Measurements from ENCODE around the gene STRIP2. TPM values are rescaled to one million over a fixed set of nuclear protein-coding genes. Genes with fewer than 3 reads are reported as not detected.
"Not testable (repeated sequence)": the region's sequence is repeated elsewhere in the genome, so short reads cannot be mapped to it uniquely, and the experiment has no call there.

The STRIP2 gene
- total RNA-seq, 1 donor from 2014 or later = 38.1 TPM

- intact Hi-C loops (cut with micrococcal nuclease) = no loop called here
Measured at GRCh38 chr7:129417073-129417472, 17.2 kb upstream of the STRIP2 start.

GRCh38 chr7:129421717-129422250 lies 12.4 kb upstream of the STRIP2 start:
- intact Hi-C loops (cut with micrococcal nuclease) = no loop called here

GRCh38 chr7:129422727-129423126 lies 11.5 kb upstream of the STRIP2 start:
- intact Hi-C loops (cut with micrococcal nuclease) = no loop called here

DNA sequence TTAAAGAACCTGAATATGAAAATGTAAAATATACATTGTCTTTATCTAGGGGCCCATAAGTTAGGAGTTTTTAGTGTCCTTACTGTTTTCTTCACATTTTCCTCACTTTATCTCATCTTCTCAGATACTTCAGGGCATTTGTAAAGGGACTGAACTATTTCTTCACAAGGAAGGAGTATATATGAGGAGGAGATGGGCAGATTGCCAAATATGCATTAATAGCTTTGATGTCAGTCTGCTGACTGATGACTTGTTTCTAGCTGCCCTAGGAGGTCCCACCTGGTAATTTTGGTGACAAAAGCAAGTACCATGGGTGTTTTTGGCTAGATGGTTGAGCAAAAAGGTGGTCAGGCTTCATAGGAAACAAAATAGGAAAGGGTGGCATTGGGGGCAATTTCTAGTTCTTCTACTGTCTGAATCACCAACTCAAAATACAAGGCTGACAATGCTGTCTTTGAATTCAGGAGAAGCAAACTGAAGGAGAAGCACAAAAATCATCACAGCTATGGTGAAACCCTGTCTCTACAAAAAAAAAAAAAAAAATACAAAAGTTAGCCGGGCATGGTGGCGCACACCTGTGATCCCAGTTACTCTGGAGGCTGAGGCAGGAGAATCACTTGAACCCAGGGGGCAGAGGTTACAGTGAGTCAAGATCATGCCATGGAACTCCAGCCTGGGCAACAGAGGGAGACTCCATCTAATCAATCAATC lies 10.4 kb upstream of the STRIP2 start:
- intact Hi-C loops (cut with micrococcal nuclease) = no loop called here

GRCh38 chr7:129426482-129426881 lies 7.8 kb upstream of the STRIP2 start:
- intact Hi-C loops (cut with micrococcal nuclease) = no loop called here

DNA sequence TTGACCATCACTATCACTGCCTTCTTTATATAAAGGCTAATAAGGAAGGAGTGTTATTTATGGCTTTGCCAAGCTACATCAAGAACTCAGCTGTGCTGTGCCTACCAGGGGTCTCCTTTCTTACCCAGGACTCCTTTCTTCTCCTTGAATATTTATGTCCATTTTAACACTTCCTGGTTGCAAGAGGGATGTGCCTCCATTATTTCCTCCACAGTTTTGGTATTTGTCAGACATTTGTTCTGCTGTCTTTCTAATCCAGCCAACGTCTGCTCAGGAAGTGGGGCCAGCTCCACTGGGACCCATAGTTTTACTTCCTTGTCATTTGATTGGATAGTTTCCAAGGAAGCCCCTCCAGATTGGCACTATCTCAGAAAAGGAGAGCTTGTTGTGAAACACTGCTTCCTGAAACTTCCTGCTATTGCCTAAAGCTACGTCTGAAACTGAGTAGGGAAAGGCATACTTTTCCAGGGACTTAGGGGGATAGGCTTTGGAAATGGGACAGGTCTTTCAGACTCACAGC lies 6.6 kb upstream of the STRIP2 start:
- intact Hi-C loops (cut with micrococcal nuclease) = no loop called here

DNA sequence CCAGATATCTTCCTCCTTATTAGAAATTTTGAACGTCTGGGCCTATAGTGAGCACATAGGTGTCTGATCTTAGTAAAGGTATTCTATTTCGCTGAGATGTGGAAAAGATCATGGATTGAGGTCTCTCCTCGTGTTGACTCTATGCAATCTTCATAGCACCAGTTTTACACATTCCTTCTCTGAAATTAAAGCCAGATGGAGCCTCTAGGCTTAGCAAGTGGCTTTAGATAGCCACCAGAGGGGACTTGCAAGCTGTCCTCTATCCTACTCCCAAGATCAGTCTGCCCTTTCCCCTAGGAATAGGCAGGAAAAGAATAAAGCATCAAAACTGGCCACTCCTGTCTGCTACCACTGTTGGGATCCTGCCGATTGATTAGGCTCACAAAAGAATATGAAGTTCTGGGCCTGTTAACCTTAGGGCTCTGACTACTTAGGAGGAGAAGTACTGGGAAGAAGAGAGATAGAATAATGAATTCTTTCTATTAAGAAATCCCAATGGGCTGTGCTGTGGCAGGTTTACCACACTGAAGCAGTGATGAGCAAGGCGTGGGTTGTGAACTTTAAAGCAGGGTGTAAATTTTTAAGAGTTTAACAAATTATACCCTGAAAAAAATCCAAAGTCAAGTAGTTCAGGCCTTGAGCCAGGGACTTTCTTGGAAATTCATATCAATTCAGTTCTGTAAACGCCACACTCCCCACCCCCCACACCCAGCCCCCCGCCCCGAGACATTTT lies 2.2 kb upstream of the STRIP2 start:
- intact Hi-C loops (cut with micrococcal nuclease) = loop anchor here (5.0 to 10.0 kb wide), 2 partner anchors 1530 to 1777 kb away; partner anchors contain the start of gene SND1

DNA sequence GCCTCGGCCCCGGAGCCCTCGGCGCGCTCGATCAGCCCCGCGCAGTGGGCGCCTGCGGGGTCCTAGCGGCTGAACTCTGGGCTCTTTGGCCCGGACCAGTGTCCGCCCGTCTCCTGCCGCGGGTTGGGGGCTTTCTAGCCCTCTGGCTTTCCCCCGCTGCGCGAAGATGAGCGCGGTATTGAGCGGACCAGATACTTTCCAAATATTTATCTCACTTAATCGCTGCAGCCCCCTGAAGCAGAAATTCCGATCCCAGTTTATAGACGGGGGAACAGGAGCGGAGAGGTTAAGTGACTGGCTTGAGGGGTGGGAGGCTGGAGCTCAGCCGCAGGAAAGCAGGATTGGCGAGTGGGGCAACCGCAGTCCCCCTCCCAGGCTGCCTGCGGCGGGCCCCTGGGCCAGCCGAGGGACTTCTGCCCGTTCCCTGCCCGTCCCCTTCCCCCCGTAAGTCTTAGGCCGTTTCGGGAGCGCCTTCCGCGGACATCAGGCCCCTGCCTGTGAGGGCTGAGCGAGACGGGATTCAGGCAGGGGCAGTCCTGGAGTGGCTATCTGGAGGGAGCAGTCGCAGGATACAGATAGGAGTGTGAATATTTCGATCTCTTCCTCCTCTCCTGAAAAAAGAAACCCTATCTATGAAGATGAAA lies 565 bp downstream of the STRIP2 start:
- intact Hi-C loops (cut with micrococcal nuclease) = loop anchor here (1.0 to 10.0 kb wide), 16 partner anchors 9 to 1780 kb away; partner anchors contain the start of genes ATP6V1F, COPG2, NRF1 and SMKR1

GRCh38 chr7:129435414-129435829 lies 1.2 kb downstream of the STRIP2 start:
- intact Hi-C loops (cut with micrococcal nuclease) = loop anchor here (1.0 to 10.0 kb wide), 6 partner anchors 8 to 1781 kb away; partner anchors contain the start of genes ATP6V1F, COPG2, SND1 and TNPO3

DNA sequence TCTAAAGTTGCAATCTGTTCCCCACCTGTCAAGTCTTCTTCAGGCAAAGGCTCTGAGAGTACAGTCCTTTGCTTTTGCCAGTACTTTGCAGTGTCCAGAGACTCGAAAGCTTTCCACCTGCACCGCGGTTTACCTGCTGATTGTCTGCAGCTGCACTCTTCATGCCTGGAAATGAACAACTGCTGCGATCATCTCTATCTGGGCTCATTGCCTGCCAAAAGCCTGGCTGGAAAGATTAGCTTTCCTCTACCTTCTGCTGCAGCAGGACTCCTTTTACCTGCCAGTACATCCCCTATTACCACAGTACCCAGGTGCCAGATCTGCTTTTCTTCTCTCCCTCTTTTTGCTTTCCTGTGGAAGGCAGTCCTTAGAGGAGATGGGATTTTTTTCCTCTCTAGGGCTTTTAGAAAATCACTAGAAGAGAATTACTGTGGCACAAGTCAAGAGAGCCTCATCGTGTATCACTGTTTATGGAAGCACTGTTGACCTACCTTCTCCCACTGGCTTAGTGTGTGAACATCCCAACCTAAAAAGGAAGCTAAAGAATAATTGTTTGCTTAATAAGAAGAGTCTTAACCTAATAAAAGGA lies 2.2 kb downstream of the STRIP2 start:
- intact Hi-C loops (cut with micrococcal nuclease) = loop anchor here (10.0 kb wide), 1 partner anchor 1782 kb away; the partner anchor contains the start of gene SND1

DNA sequence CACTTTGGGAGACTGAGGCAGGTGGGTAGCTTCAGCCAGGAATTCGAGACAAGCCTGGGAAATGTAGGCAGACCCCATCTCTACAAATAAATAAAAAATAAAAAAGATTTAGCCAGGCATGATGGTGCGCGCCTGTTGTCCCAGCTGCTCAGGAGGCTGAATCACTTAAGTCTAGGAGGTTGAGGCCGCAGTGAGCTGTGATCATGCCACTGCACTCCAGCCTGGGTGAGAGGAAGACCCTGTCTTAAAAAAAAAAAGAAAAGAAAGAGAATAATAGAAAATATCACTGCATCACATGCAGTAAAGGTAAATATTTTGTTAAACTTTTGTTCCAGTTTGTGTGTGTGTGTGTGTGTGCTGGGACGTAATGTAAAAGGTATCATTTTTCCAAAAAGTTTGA lies 3.0 kb downstream of the STRIP2 start:
- intact Hi-C loops (cut with micrococcal nuclease) = loop anchor here (10.0 kb wide), 1 partner anchor 1782 kb away; the partner anchor contains the start of gene SND1

- intact Hi-C loops (cut with micrococcal nuclease) = loop anchor here (10.0 kb wide), 1 partner anchor 1784 kb away; the partner anchor contains the start of gene SND1
Measured at GRCh38 chr7:129438281-129438838, 4.1 kb downstream of the STRIP2 start.

DNA sequence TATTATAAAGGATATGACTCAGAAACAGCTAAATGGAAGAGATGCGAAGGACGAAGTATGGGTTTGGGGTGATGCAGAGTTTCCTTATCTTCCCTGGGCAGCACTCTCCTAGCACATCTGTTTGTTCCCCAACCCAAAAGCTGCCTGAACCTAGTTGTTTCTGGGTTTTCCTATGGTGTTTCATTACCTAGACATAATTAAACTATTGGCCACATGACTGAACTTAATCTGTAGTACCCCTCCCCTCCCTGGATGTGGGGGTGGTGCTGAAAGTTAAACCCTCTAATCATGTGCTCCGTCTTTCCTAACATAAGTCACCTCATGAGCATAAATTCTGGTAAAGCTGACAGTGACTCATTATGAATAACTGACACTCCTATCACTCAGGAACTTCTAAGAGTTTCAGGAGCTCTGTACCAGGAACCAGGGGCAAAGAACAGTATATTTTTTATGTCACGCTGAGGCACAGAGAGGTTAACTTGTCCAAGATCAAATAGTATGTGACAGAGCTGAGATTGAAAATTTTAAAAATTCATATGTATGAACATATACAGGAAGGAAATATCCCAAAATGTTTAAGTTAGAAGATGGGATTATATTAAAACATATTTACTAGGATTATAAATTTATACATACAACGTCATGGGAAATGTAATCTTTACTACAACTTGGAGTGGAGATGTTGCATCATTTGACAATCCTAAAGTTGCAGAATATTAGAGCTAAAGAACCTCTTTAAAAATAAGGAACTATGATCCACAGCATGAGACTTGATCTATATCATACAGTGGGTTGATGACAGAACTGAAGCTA lies 4.8 kb downstream of the STRIP2 start:
- intact Hi-C loops (cut with micrococcal nuclease) = loop anchor here (1.0 to 10.0 kb wide), 2 partner anchors 72 to 1784 kb away; partner anchors contain the start of gene SND1

- intact Hi-C loops (cut with micrococcal nuclease) = loop anchor here (1.0 to 10.0 kb wide), 2 partner anchors 73 to 1785 kb away; partner anchors contain the start of gene SND1
Measured at GRCh38 chr7:129439963-129440625, 5.9 kb downstream of the STRIP2 start.

- intact Hi-C loops (cut with micrococcal nuclease) = loop anchor here (1.0 kb wide), 1 partner anchor 8 kb away; no protein-coding TSS in a partner anchor
Measured at GRCh38 chr7:129443612-129444011, 9.4 kb downstream of the STRIP2 start.

GRCh38 chr7:129444776-129445175 lies 10.5 kb downstream of the STRIP2 start:
- intact Hi-C loops (cut with micrococcal nuclease) = not testable (repeated sequence)

DNA sequence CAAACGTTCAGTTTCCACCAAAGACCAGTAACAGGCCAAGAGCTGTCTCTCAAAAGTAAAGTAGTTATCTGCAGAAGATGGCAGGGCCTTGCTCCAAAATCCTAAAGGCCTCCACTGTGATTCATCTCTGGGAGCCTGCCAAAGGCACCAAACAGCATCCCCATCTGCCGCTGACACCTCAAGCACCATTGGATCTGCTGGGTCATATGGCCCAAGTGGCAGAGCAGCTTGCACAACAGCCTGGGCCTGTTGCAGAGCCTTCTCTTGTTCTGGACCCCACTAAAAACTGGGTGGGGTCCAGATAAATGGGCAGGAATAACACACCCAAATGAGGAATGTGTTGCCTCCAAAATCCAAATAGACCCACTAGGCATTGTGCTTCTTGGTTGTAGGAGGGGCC lies 12.7 kb downstream of the STRIP2 start:
- intact Hi-C loops (cut with micrococcal nuclease) = not testable (repeated sequence)

DNA sequence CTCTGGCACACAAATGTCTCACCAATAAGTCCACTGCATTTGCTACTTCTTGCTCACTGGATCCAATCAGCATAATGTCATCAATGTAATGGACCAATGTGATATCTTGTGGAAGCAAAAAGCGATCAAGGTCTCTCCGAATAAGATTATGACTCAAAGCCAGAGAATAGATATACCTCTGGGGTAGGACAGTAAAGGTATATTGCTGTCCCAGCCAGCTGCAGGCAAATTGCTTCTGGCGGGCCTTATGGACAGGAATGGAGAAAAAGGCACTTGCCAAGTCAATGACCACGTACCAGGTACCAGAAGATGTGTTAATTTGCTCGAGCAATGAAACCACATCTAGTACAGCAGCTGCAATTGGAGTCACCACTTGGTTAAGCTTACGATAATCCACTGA lies 13.2 kb downstream of the STRIP2 start:
- intact Hi-C loops (cut with micrococcal nuclease) = not testable (repeated sequence)

- intact Hi-C loops (cut with micrococcal nuclease) = not testable (repeated sequence)
Measured at GRCh38 chr7:129448608-129449007, 14.4 kb downstream of the STRIP2 start.
